OCI-LY1 (cell line): Measurements from ENCODE around the gene ADAMTSL3.

Experiments used
- H2AFZ ChIP-seq: fragments of 200-600 bp; sonication (generic), shearing (Covaris generic); 2 replicates; pipeline ENCODE4 v1.6.0; 2014; ENCODE audit warnings: antibody characterized with exemption, mild to moderate bottlenecking, low read length
- H3F3A ChIP-seq: fragments of 200-600 bp; sonication (generic), shearing (Covaris generic); 2 replicates; pipeline ENCODE4 v1.6.0; 2014; ENCODE audit warnings: mild to moderate bottlenecking, antibody characterized with exemption, low read length, moderate library complexity; ENCODE audit not compliant: insufficient read depth
- H3K27ac ChIP-seq: fragments of 200-600 bp; sonication (generic); 2 replicates; pipeline ENCODE4 v1.5.1; 2014; ENCODE audit warnings: low read length, mixed run types, mild to moderate bottlenecking, low read depth; ENCODE audit not compliant: poor library complexity, severe bottlenecking
- H3K27me3 ChIP-seq: fragments of 200-600 bp; sonication (generic); 2 replicates; pipeline ENCODE4 v1.6.0; 2014; ENCODE audit warnings: antibody characterized with exemption, mild to moderate bottlenecking, low read length, moderate library complexity; ENCODE audit not compliant: insufficient read depth
- H3K36me3 ChIP-seq: fragments of 200-600 bp; sonication (generic); 2 replicates; pipeline ENCODE4 v1.6.1; 2014; ENCODE audit warnings: mild to moderate bottlenecking, antibody characterized with exemption, low read length, moderate library complexity, mixed read lengths; ENCODE audit not compliant: insufficient read depth
- H3K4me1 ChIP-seq: fragments of 200-600 bp; sonication (generic); 2 replicates; pipeline ENCODE4 v1.5.1; 2014; ENCODE audit warnings: mild to moderate bottlenecking, low read length, moderate library complexity; ENCODE audit not compliant: insufficient read depth, severe bottlenecking
- H3K4me2 ChIP-seq: fragments of 200-600 bp; sonication (generic), shearing (Covaris generic); 2 replicates; pipeline ENCODE4 v1.6.1; 2014; ENCODE audit warnings: low read length
- H3K4me3 ChIP-seq: fragments of 200-600 bp; sonication (generic); 2 replicates; pipeline ENCODE4 v1.5.1; 2014; ENCODE audit warnings: low read length, low read depth, mild to moderate bottlenecking, mixed read lengths; ENCODE audit not compliant: poor library complexity, severe bottlenecking
- H3K79me2 ChIP-seq: fragments of 200-600 bp; shearing (Covaris generic); 2 replicates; pipeline ENCODE4 v1.6.1; 2016; ENCODE audit warnings: mixed run types, low read length, mixed read lengths; ENCODE audit not compliant: insufficient read depth
- H3K9ac ChIP-seq: fragments of 200-600 bp; sonication (generic), shearing (Covaris generic); 2 replicates; pipeline ENCODE4 v1.6.1; 2014; ENCODE audit warnings: mild to moderate bottlenecking, low read length, mixed read lengths
- H3K9me2 ChIP-seq: fragments of 200-600 bp; sonication (generic), shearing (Covaris generic); 2 replicates; pipeline ENCODE4 v1.6.1; 2014; ENCODE audit warnings: low read depth, mild to moderate bottlenecking, low read length, mixed read lengths
- H3K9me3 ChIP-seq: fragments of 200-600 bp; shearing (Covaris generic); 2 replicates; pipeline ENCODE4 v1.6.1; 2014; ENCODE audit warnings: low read length, mixed read lengths
- H4K20me1 ChIP-seq: fragments of 200-600 bp; sonication (generic), shearing (Covaris generic); 2 replicates; pipeline ENCODE4 v1.6.0; 2016; ENCODE audit warnings: mild to moderate bottlenecking, low read length; ENCODE audit not compliant: insufficient read depth
- EZH2 ChIP-seq: fragments of 200-600 bp; sonication (generic), shearing (Covaris generic); IDR thresholded peaks from 2 replicates; pipeline ENCODE4 v1.8.0; 2017; ENCODE audit warnings: borderline replicate concordance, mixed run types, mild to moderate bottlenecking, antibody characterized with exemption, low read length, moderate library complexity, mixed read lengths
- TF ChIP-seq, protein P1 (sequence below): fragments of 200-600 bp; sonication (generic), shearing (Covaris generic); IDR thresholded peaks from 2 replicates; pipeline ENCODE4 v1.5.1; 2017; ENCODE audit warnings: mild to moderate bottlenecking, antibody characterized with exemption, low read length, moderate library complexity, mixed read lengths

Gene ADAMTSL3

DNA sequence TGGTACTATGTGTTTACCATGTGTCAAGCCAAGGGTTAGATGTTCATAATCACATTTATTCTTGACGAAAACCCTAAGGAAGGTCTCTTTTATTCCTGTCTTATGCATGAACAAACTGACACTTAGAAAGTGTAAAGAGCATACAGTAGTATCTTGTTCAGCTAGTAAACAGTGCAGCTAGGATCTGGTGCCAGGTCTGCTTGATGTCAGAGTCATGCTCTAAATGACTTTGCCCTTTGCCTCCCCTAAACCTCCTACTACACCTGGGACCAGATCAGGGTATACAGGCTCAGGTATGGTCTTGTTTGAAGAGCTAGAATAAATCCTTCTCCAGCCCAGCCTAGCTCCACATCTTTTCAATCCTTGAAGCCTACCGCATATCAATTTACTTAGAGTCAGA is 232.4 kb downstream of the ADAMTSL3 start:
- Histone ChIP-seq H3F3A (no peaks in the 10 kb centered on the region), H2AFZ (no peak overlapping the region), H3K27me3 (no peaks in the 10 kb centered on the region), H3K4me2 (no peak overlapping the region), H3K4me3 (no peak overlapping the region), H3K27ac (no peak overlapping the region), H3K79me2 (no peaks in the 10 kb centered on the region), H4K20me1 (no peaks in the 10 kb centered on the region), H3K9me2 (no peaks in the 10 kb centered on the region), H3K9me3 (no peaks in the 10 kb centered on the region), H3K36me3 (no peaks in the 10 kb centered on the region), H3K4me1 (no peaks in the 10 kb centered on the region), H3K9ac (no peak overlapping the region)
- TF ChIP-seq, protein P1, sequence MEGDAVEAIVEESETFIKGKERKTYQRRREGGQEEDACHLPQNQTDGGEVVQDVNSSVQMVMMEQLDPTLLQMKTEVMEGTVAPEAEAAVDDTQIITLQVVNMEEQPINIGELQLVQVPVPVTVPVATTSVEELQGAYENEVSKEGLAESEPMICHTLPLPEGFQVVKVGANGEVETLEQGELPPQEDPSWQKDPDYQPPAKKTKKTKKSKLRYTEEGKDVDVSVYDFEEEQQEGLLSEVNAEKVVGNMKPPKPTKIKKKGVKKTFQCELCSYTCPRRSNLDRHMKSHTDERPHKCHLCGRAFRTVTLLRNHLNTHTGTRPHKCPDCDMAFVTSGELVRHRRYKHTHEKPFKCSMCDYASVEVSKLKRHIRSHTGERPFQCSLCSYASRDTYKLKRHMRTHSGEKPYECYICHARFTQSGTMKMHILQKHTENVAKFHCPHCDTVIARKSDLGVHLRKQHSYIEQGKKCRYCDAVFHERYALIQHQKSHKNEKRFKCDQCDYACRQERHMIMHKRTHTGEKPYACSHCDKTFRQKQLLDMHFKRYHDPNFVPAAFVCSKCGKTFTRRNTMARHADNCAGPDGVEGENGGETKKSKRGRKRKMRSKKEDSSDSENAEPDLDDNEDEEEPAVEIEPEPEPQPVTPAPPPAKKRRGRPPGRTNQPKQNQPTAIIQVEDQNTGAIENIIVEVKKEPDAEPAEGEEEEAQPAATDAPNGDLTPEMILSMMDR = no peak
- TF ChIP-seq EZH2 = no peak

DNA sequence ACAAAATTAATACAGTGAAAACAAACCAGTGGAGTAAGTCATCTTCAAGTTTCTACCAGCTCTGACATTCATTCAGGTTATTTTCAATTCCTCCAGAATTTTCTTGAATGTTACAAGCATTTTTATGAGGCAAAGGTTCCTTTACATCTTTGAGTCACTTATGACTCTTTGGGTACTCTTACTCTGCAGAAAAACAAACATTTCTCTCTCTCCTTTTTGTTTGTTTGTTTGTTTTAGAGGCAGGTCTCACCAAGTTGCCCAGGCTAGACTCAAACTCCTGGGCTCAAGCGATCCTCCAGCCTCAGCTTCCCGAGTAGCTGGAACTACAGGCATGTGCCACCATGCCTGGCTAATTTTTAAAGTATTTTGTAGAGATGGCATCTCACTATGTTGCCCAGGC is 233.5 kb downstream of the ADAMTSL3 start:
- no peak overlapping the region for H3K27ac ChIP-seq
- TF ChIP-seq EZH2 = no peak
- TF ChIP-seq, protein P1 = no peak
- H3K79me2 ChIP-seq = no peaks in the 10 kb centered on the region
- no peaks in the 10 kb centered on the region for H3K4me1 ChIP-seq
- H3K4me2 ChIP-seq = no peak overlapping the region
- H3F3A ChIP-seq = no peaks in the 10 kb centered on the region
- H3K4me3 ChIP-seq = no peak overlapping the region
- H3K9ac ChIP-seq = no peak overlapping the region
- H4K20me1 ChIP-seq = no peaks in the 10 kb centered on the region
- no peaks in the 10 kb centered on the region for H3K36me3 ChIP-seq
- H3K27me3 ChIP-seq = no peaks in the 10 kb centered on the region
- no peaks in the 10 kb centered on the region for H3K9me3 ChIP-seq
- no peak overlapping the region for H2AFZ ChIP-seq
- no peaks in the 10 kb centered on the region for H3K9me2 ChIP-seq

GRCh38 chr15:83887961-83888360 is 234.0 kb downstream of the ADAMTSL3 start:
- no peaks in the 10 kb centered on the region for H4K20me1 ChIP-seq
- no peak overlapping the region for H3K9ac ChIP-seq
- H3K4me1 ChIP-seq = no peaks in the 10 kb centered on the region
- TF ChIP-seq, protein P1 = no peak
- no peak for TF ChIP-seq EZH2
- no peaks in the 10 kb centered on the region for H3F3A ChIP-seq
- H3K27ac ChIP-seq = no peak overlapping the region
- no peaks in the 10 kb centered on the region for H3K9me3 ChIP-seq
- no peaks in the 10 kb centered on the region for H3K79me2 ChIP-seq
- H3K9me2 ChIP-seq = no peaks in the 10 kb centered on the region
- H3K4me3 ChIP-seq = no peak overlapping the region
- H3K27me3 ChIP-seq = no peaks in the 10 kb centered on the region
- H3K36me3 ChIP-seq = no peaks in the 10 kb centered on the region
- no peak overlapping the region for H2AFZ ChIP-seq
- H3K4me2 ChIP-seq = no peak overlapping the region
